ENCODE measurements around the gene SLC9C2.
"Not testable (repeated sequence)": the region's sequence is repeated elsewhere in the genome, so short reads cannot be mapped to it uniquely, and the experiment has no call there.

The SLC9C2 gene

DNA sequence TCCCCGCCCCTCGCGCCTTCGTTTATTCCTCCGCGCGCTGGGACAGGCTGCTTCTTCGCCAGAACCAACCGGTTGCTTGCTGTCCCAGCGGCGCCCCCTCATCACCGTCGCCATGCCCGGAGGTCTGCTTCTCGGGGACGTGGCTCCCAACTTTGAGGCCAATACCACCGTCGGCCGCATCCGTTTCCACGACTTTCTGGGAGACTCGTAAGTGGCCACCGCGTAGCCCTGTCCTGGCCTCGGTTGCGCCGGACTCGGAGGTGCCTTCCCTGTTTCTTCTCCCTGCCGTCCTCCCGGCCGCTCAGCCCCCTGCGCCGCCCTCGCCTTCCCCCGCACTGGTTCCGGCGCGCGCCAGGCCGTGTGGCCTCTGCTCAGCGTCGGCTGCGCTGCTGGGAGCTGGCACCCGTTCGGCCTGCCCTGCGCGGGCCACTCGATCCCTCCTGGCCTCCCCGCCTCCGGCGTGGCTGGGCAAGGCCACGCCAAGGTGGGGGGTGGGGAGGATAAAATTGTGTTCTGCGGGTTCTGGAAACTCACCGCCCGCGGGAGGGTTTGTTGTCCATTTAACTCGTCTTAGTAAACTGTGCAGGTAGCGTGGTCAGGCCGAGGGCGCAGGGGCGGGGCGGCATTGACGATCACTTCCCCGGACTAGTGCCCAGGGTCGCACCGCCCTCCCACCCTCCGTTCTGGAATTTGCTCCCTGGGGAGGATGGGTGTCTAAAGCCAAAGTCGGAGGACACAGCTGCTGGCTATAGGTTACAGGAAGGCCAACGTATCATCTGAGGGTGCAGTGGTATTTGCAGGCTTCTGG, 125.4 kb downstream of the SLC9C2 start, which contains the start of gene PRDX6:
Gene PRDX6 (plus strand): TSS at position 50 of the 808 bp plus-strand sequence. CDS start 63 bp downstream, at position 113.
- peak within 1 kb of the TSS; percentile 83 to 85 for H3K4me3 ChIP-seq (replicated peaks in 1 of 2; ENCODE audit: low read depth in 2 of 2, low read length in 2 of 2)
- TF ChIP-seq, protein P1, sequence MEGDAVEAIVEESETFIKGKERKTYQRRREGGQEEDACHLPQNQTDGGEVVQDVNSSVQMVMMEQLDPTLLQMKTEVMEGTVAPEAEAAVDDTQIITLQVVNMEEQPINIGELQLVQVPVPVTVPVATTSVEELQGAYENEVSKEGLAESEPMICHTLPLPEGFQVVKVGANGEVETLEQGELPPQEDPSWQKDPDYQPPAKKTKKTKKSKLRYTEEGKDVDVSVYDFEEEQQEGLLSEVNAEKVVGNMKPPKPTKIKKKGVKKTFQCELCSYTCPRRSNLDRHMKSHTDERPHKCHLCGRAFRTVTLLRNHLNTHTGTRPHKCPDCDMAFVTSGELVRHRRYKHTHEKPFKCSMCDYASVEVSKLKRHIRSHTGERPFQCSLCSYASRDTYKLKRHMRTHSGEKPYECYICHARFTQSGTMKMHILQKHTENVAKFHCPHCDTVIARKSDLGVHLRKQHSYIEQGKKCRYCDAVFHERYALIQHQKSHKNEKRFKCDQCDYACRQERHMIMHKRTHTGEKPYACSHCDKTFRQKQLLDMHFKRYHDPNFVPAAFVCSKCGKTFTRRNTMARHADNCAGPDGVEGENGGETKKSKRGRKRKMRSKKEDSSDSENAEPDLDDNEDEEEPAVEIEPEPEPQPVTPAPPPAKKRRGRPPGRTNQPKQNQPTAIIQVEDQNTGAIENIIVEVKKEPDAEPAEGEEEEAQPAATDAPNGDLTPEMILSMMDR (IDR thresholded peaks at IDR 0.05; ENCODE audit: low read depth, low read length), result no peak
- DNase-seq (ENCODE audit: low read depth in 2 of 2), result peak; percentile 81 to 89

DNA sequence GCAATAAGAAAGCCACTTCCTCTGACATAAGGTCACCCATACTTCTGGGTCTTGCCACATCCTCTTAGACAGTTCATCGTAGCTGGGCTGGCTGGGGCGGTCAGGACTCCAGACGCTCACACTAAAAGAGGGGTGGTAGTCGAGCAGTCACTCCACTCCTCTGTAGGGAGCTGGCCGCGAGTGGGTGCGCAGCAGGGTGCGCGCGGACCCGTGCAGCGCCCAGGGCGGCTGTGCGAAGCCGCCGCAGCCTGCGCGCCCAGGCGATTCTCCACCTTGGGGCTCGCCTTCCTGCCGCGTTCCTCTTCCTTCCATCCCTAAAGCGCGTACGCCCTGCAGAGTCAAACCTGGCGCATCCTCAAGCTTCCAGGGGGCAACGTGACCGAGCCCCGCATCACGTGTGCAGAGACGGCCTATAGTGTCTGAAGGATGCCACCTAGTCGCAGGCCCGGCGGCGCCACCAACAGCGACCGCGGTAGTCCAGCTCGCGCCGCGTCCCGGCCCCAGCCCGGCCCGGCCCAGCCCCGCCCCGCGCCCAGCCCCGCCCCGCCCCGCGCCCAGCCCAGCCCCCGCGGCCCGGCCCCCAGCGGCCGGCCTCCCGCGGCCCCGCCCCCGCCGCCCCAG, 126.1 kb downstream of the SLC9C2 start:
- DNase-seq (ENCODE audit: low read depth in 2 of 2), result peak; percentile 83 to 87
- TF ChIP-seq, protein P1 (IDR thresholded peaks at IDR 0.05; ENCODE audit: low read depth, low read length), result no peak
- peak overlapping the region; percentile 83 to 85 for H3K4me3 ChIP-seq (replicated peaks in 1 of 2; ENCODE audit: low read depth in 2 of 2, low read length in 2 of 2)

DNA sequence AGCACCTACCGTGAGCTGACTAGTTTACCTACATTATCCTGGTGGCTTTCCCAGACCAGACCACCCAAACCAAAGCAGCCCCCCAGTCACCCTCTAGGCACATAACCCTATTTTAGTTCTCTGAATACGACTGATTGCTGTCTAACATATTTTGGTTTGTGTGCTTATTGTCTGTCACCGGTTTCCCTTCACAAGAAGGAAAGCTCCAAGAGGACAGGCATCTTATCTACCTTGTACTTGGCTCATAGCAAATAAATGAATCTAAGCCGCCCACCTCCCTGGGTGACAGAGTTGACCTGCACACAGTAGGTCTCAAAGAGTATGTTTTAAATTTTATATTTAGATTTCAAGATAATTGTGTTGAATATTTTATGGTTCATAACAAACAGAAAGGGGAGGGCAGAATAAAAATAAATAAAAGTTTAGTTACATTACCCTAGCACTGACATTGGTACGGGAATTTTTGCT, 126.6 kb downstream of the SLC9C2 start:
- H3K4me3 ChIP-seq (replicated peaks in 1 of 2; ENCODE audit: low read depth in 2 of 2, low read length in 2 of 2), result peak overlapping the region; percentile 69 to 76
- TF ChIP-seq, protein P1 (IDR thresholded peaks at IDR 0.05; ENCODE audit: low read depth, low read length), result no peak
- DNase-seq (ENCODE audit: low read depth in 2 of 2), result no peak

DNA sequence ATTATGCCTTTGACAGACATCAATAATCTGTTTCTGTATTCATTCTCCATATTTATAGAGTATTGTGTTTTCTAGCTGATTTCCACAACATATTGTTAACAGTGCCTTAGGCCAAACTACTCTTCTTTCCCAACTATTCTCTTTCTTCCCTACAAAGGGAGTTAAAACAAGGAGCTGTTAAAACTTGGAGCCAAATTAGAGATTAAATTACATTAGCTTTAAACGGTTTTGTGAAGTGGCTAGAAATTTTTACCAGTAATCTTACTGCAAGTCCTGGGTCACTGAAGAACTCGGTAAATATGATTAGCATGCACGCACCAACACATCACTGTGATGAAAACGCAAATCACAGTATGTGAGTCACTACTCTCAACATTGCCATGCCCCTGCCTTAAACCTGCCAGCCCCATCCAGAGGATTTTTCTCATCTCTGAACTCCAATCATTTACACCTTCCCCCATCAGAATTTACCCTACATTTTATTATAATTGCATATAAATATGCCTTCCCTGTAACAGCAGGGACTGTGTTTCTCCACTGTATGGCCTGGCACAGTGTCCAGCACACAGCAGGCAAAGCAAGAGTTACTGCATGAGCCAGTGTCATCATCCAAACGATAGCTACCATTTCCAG, 127.2 kb downstream of the SLC9C2 start:
- DNase-seq (ENCODE audit: low read depth in 2 of 2), result peak; percentile 65 to 84
- H3K4me3 ChIP-seq (replicated peaks in 1 of 2; ENCODE audit: low read depth in 2 of 2, low read length in 2 of 2), result peak overlapping the region; percentile 69 to 76
- TF ChIP-seq, protein P1 (IDR thresholded peaks at IDR 0.05; ENCODE audit: low read depth, low read length), result no peak

DNA sequence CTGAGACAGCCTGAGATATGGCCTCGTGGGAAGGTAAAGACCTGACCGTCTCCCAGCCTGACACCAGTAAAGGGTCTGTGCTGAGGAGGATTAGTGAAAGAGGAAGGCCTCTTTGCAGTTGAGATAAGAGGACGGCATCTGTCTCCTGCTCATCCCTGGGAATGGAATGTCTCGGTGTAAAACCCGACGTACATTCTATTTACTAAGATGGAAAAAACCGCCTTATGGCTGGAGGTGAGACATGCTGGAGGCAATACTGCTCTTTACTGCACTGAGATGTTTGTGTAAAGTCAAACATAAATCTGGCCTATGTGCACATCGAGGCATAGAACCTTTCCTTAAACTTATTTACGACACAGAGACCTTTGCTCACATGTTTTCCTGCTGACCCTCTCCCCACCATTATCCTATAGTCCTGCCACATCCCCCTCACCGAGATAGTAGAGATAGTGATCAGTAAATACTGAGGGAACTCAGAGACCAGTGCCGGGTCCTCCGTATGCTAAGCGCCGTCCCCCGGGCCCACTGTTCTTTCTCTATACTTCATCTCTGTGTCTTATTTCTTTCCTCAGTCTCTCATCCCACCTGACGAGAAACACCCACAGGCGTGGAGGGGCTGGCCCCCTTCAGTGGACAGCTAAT, 128.0 kb downstream of the SLC9C2 start:
- peak overlapping the region in 1 of 2 donors; percentile 5 for H3K4me3 ChIP-seq (replicated peaks in 1 of 2; ENCODE audit: low read depth in 2 of 2, low read length in 2 of 2)
- not testable (repeated sequence) for DNase-seq (ENCODE audit: low read depth in 2 of 2)

DNA sequence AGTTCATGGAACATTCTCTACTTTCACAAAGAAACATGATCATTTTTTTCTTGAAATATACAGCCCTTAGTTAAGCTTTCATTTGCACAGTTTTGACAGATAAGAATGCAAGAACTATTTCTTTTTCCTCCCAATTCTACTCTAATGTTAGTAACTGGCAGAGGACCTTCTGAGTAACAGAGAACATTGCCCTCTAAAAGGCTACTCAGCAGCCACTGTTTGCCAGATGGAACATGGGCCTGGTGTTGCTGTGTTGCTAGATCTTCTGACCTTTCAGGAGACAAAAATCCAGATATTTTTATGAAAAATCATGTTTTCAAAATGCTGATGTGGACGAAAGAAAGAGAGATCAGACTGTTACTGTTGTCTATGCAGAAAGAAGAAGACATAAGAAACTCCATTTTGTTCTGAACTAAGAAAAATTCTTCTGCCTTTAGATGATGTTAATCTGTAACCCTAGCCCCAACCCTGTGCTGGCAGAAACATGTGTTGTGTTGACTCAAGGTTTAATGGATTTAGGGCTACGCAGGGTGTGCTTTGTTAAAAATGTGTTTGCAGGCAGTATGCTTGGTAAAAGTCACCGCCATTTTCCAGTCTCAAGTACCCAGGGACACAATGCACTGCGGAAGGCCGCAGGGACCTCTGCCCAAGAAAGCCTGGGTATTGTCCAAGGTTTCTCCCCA, 128.6 kb downstream of the SLC9C2 start:
- no peak overlapping the region for H3K4me3 ChIP-seq (replicated peaks in 1 of 2; ENCODE audit: low read depth in 2 of 2, low read length in 2 of 2)
- TF ChIP-seq, protein P1 (IDR thresholded peaks at IDR 0.05; ENCODE audit: low read depth, low read length), result no peak
- DNase-seq (ENCODE audit: low read depth in 2 of 2), result peak in 1 of 2 donors; percentile 22

Measured in cardiac fibroblast (primary cell).